NOMO-1 treated with dmso at 0.1 percent for 144 hours (cell line): ENCODE measurements around the gene PORCN.

ENCODE experiments used
- DNase-seq: peaks from one replicate; lab custom pipeline; 2025; ENCODE audit not compliant: unreplicated experiment; lab: John Stamatoyannopoulos, UW

The PORCN gene

GRCh38 chrX:48475774-48476577 lies 32.8 kb upstream of the PORCN start, which contains the start of gene FTSJ1:
Gene FTSJ1, plus strand, starts transcription at chrX:48476199. Its CDS starts 1,849 bp downstream, at chrX:48478048.
- DNase-seq, result peak; percentile 87

DNA sequence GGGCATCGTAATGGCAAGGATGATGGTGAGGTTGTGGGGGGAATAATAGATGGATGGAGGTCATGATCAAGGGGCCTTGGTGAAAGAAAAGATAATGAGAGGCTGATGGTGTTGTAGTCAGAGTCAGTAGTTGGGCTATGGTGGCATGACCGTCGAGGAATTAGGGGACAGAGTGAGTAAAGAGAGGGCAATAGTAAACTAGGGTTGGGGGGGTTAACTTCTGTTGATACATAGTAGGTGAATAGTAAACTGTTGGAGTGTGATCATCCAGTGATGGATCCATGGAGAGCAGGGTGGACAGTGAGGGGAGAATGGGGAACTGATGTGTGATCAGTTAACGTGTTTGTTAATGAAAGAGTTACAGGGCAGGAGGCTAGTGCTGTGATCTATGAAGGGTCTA lies 31.9 kb upstream of the PORCN start:
- no peak for DNase-seq

DNA sequence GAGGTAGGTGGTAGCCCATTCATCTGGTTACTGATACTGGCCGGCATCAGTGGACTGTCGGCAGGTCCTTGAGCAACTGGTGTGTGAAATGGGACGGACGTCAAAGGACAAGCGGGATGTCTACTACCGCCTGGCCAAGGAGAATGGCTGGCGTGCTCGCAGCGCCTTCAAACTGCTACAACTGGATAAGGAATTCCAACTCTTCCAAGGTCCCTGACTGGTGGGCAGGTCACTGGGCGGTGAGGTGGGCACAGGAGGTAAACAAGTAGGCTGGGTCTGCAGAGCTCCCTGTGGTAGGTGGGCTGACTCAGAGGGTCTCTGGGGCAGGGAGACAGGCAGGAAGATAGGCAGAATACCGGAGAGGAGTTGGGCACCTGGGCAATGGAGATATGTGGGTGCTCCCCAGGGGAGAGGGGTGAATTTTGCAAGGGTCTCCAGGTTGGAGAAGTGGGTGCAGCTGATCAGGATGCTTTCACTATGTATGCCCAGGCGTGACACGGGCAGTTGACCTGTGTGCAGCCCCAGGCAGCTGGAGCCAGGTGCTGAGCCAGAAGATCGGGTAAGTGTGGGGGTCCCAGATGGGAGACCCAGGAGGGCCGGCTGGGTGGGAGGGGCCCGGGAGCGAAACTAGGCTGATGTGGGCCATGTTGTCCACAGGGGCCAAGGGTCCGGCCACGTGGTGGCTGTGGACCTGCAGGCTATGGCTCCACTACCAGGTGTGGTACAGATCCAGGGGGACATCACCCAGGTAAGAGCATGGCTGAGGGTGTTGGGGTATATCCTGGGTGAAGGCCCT lies 30.6 kb upstream of the PORCN start:
- no peak for DNase-seq

GRCh38 chrX:48478806-48479205 lies 30.0 kb upstream of the PORCN start:
- no peak for DNase-seq

- no peak for DNase-seq
Observed at GRCh38 chrX:48480142-48480541, 28.6 kb upstream of the PORCN start.

DNA sequence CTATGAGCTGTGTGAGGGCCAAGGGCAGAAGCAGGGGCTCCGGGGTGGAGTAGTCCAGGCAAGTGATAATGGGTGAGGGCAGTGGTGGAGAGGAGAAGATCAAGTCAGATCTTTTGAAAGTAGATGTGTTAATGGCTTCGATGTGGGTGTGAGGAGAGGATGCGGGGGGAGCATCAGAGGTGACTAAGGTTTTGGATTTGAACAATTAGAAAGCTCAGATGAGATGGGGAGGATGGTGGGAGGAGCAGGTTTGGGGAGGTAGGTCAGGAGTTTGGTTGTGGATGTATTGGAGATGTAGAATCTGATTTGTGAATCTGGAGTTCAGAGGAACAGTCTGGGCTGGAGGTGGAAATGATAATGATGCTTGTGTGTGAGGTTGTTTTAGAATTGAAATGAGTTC lies 28.2 kb upstream of the PORCN start:
- DNase-seq, result no peak

GRCh38 chrX:48482526-48482925 lies 26.3 kb upstream of the PORCN start:
- no peak for DNase-seq

DNA sequence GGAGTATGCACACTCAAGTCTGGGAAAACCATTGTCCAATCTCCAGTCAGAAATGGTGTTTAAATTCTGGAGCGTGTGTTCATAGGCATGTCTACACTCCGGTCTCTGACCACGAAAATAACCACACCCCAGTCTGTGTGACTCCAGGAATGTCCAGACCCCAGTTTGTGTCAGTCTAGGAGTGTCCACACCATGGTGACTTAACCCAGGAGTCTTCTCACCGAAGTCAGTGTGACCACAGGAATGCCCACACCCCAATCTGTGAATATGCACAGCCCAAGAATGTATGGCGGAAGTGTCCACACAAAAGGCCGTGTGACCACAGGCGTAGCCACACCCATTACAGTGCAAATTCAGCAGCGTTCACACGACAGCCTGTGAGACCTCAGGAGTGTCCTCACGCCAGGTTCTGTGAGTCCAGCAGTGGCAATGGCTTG lies 21.4 kb upstream of the PORCN start:
- no peak for DNase-seq

- no peak for DNase-seq
Observed at GRCh38 chrX:48488034-48488433, 20.8 kb upstream of the PORCN start.

- DNase-seq, result no peak
Observed at GRCh38 chrX:48489296-48489695, 19.5 kb upstream of the PORCN start.

DNA sequence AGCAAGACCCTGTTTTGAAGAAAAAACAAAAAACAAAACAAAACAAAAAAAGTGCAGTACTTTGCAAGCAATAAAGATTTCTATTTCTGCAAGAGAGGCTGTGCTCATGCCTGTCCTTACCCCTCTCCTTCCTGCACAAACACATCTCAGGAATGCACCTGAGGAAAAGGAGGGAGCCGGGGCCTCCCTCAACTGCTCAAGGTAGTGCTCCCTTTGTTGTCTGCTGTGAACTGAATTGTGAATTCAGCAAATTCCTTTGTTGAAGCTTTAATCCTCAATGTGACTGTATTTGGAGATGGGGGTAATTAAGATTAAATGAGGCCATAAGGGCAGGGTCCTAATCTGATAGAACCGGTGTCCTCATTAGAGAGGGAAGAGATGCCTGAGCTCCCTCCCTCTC lies 18.9 kb upstream of the PORCN start:
- no peak for DNase-seq

DNA sequence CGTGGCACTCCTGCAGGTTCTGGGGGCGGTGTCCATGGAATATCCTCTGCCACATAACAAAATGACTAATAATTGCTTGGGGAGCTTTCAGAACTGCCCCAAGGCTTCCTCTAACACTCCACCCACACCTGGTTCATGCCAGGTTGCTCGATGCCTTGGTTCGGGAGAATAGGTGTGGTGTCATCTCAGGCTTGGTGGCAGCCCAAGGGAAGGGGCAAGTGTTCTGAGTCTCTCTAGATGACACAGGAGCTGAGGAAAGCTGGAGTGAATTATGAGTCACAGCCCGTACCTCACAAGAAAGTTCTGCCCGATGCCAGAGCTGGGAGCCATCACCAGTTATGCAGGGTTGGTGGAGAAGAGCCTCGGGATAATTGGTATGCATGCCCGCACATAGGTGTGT lies 18.1 kb upstream of the PORCN start:
- no peak for DNase-seq

DNA sequence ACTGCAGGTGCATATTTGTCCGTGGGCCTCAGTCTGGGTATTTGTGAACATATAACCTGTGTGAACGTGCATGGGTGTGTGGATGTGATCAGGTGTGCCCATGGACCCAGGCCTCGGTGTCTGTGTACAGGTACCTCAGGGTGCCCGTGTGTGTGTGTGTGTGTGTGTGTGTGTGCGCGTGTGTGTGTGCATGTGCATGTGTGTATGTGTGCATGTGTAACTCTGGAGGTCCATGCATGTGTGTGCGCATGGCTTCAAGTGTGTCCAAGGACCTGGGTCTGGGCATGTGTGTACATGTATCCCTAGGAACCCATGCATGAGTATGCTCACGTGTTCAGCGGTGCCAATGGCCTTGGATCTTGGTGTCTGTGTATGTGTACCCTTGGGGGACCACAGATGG lies 17.0 kb upstream of the PORCN start:
- no peak for DNase-seq

DNA sequence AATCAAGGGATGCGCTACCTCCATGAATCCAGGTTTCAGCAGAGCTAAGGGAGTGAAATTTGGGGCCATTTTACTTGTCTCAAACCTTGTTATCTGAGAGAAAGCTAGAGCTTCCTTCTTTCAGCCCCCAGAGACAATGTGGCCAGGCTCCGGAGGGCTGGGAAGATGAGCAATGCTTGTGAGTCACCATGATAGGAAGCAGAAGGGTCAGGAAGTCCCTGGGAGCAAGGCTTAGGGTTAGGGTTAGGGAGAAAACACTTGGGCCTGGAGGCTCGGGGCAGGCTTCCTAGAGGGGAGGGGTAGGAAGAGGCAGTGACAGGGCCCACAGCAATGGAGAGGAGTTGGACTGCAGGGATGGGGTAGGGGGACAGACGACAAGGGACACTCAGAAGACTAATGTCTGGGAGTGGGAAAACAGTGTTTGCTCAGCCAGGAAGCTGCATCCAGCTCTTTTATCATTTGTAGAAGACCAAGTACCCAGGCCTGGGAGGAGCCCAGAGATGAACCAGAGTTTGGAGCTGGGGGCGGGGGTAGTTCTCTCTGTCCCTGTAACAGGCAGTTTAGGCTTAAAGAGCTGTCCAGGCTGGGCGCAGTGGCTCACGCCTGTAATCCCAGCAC lies 16.4 kb upstream of the PORCN start:
- no peak for DNase-seq

GRCh38 chrX:48493890-48494364 lies 14.9 kb upstream of the PORCN start:
- DNase-seq, result no peak

DNA sequence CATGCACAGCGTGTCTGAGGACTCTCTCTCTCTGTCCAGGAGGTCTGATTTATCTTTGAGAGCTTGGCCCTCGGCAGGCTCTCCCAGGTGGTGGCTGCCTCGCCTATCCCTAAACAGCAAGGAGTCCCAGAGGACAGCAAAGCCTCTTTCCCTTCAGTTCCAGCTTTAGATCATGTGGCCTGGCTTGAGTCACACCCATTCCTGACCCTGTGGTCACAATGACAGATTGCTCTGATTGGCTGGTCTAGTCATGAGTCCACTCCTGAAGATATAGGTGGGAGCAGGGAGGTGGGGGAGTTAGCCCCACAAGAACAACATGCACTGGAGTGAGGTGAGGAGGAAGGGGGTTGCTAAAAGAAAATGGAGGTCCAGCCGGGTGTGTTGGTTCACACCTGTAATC lies 12.1 kb upstream of the PORCN start:
- no peak for DNase-seq

GRCh38 chrX:48497871-48498270 lies 10.9 kb upstream of the PORCN start:
- DNase-seq, result no peak

- no peak for DNase-seq
Observed at GRCh38 chrX:48498374-48498809, 10.4 kb upstream of the PORCN start.

DNA sequence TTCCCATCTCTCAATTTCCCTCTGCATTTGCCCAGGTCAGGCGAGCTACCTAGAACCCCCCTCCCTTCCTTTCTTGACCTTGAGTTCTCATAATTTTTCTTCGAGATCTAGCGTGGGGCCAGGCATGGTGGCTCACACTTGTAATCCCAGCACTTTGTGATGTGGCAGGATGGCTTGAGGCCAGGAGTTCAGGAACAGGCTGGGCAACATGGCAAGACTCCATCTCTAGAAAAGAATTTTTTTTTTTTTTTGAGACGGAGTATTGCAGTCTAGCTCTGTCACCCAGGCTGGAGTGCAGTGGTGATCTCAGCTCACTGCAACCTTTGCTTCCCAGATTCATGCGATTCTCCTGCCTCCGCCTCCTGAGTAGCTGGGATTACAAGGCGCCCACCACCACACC lies 4.5 kb upstream of the PORCN start:
- no peak for DNase-seq

- no peak for DNase-seq
Observed at GRCh38 chrX:48505481-48505880, 3.3 kb upstream of the PORCN start.

DNA sequence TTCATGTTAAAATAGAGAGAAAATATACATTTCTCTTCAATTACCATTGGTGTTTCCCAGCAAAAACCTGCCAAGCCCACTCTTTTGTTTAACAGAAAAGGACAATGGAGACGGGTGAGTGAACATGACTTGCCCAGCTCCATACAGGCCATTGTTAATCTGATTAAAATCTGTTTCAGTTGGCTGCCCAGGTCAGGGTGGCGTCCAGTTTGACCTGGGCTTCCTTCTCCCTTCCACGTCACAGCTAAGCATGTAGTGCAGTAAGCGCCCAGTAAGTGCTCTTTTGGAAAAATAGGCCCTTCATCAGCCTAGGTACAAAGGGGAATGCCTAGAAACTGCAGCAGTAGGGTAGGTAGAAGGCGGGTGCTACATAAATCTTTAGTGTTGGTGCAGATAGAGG lies 1.5 kb upstream of the PORCN start:
- DNase-seq, result no peak

- DNase-seq, result no peak
Observed at GRCh38 chrX:48509245-48509590, 426 bp downstream of the PORCN start.
